LNCAP (cell line): ENCODE results near the gene GPC6.

Experiments used
- TF ChIP-seq, protein P1 (sequence below): fragments of 450-650 bp; IDR thresholded peaks from 2 replicates; pipeline ENCODE4 v1.5.1; 2017; ENCODE audit warnings: mild to moderate bottlenecking

GPC6 gene

DNA sequence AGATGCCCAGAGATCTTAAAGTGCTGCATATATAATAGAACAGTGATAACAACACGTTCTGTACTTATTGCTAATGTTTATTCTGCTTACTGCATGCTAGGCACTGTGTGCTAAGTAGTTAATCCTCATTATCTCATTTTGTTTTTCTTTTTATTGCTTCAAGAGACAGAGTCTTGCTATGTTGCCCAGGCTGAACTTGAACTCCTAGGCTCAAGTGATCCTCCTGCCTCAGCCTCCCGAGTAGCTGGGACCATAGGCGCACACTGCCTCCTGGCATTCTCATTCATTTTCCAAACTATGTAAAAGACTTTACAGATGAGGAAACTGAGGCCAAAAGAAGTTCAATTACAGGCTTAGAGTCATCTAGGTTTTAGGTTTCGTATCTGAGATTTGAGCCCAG, 548.4 kb downstream of the GPC6 start:
- TF ChIP-seq, protein P1, sequence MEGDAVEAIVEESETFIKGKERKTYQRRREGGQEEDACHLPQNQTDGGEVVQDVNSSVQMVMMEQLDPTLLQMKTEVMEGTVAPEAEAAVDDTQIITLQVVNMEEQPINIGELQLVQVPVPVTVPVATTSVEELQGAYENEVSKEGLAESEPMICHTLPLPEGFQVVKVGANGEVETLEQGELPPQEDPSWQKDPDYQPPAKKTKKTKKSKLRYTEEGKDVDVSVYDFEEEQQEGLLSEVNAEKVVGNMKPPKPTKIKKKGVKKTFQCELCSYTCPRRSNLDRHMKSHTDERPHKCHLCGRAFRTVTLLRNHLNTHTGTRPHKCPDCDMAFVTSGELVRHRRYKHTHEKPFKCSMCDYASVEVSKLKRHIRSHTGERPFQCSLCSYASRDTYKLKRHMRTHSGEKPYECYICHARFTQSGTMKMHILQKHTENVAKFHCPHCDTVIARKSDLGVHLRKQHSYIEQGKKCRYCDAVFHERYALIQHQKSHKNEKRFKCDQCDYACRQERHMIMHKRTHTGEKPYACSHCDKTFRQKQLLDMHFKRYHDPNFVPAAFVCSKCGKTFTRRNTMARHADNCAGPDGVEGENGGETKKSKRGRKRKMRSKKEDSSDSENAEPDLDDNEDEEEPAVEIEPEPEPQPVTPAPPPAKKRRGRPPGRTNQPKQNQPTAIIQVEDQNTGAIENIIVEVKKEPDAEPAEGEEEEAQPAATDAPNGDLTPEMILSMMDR = no peak

DNA sequence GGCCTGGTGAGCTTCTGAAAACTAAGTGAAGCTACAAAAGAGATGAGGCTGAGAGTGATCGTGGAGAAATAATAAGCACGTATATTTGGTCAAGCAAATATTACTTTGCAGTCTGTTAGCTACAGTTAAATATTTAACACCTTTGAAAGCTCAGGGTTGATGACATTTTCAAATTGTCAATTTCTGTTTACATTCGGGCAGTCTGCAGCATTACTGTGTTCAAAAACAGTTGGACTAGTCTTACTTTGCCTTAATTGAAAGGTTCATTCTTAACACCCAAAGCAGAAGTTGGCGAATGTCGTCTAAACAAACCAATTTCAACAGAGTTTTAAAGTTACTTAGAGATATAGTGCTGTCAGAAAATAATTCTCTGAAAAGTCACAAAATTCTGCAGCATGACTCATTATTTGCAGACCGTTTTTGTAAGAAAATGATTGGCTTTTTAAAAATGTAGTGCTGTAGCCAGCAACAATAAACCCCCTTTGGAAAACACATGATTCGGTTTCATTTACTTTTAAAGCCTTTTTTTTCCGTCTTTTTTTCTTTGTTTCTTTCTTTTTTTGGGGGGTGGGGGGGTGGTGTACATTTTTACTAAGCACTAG, 549.0 kb downstream of the GPC6 start:
- TF ChIP-seq, protein P1 = no peak

DNA sequence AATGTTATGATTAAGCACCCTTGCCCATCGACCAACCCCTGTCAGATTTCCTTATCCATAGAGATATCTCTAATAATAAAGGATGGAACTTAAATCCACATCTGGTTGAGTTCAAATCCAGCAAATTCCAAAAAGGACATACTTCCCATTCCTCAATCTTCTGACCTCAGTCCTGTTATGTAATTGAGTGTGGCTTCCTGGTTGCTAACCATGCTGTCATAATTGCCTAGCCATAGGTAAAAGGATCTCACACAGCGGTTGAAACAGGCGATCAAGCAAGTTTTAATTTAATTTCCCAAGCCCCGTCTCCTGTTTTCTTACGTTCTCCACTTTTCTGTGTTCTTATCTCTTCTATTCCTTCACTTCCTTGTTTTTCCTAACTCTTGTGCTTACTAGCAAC, 550.3 kb downstream of the GPC6 start:
- TF ChIP-seq, protein P1 = no peak

DNA sequence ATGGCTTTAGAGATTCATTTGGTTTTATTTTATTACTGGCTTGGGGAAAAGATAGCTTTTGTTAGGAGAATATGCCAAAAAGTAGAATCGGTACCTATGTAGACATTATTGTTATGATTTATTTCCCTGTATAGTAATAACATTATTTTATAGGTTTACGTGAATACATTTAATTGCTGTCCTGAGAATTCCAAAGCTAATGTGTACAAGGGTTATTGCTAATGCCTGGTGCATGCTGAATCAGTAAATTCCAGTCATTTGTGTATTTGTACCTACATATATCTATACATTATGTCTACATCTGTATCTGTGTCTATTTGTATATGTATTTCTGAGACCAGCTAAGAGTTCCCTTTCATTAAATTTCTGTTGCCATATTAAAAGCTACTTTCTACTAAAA, 550.9 kb downstream of the GPC6 start:
- TF ChIP-seq, protein P1 = no peak

DNA sequence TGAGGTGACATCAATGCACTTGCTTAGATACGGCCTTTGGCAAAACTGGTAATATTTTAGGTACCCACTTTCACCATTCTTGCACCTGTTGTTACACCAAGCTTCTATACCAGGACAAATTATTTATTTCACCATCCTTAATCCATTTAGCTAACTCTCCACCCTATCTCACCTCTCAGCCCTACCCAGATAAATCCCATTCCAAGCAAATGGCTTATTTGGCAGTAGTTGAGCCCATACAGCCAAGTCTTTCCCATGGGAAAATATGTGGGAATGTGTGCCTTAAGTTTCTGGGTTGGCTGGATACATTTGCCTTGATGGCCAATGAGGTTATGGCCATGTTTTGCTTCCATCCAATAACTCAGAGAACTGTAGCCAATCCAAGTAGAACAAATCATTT, 551.9 kb downstream of the GPC6 start:
- TF ChIP-seq, protein P1 = no peak

DNA sequence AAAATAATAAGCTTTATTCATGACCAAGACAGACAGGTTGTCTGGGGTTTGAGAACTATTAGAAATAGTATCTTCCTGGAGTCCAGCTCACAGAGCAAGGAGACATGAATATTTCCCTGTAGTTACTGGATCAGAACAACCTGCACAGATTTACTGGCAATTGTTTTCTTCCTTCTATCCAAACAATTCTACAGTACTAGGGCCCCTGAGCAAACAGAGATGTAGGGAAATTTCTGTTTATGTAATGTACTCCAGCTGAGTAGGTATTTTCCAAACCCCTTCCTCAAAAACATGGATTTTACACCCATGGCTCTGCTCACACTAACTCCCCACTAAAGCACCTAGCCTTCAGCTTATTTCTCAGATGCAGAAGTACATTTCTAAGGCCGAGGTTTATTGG, 557.6 kb downstream of the GPC6 start:
- TF ChIP-seq, protein P1 = no peak

DNA sequence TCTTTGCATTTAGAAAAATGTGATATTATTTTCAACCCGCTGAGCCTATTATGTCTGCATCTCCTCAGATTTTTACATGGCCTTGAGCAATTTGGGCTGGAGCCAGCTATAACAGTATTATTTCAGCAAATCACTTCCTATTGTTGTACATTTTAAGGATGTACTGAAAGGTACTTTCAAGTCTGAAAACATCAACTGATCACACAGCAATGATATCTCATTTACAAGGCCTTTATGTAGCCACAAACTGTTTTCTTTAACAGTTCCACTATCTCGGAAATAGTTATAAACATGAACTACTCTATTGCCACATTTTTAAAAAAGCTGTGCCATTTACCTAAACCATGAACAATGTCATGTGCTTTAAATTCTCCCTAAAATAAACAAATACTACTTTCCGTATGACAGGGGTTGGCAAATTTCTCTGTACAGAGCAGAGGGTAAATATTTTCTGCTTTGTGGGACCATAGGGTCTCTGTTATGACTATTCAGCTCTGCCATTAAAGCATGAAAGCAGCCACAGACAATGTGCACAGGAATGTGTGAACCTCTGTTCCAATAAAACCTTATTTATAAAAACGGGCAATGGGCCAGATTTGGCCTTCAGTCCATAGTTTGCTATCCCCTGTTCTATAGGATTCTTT, 560.4 kb downstream of the GPC6 start:
- TF ChIP-seq, protein P1 = no peak
